Right renal pelvis (tissue), 4 donors: ENCODE data around the gene OR4B1. TPM values are rescaled to one million over a fixed set of nuclear protein-coding genes. Genes with fewer than 3 reads are reported as not detected.

ENCODE experiments used
- DNase-seq, 4 donors: peaks; one replicate each; pipeline ENCODE4 v3.0.0-alpha.2; 2013; ENCODE audit warnings: low read depth in 4 of 4, low spot score in 3 of 4, missing footprints in 1 of 4
- polyA plus RNA-seq, 4 donors: library from polyadenylated mRNA; unstranded; fragments of 120-200 nt; gene quantifications; one replicate each; pipeline ENCODE4 v1.2.1, GENCODE V29; 2013; ENCODE audit not compliant: insufficient read length in 4 of 4

OR4B1 gene
- polyA plus RNA-seq, 4 donors = not detected

GRCh38 chr11:48248902-48249301 lies 32.3 kb downstream of the OR4B1 start:
- no peak for DNase-seq

GRCh38 chr11:48261600-48261999 lies 45.0 kb downstream of the OR4B1 start:
- no peak for DNase-seq

- no peak for DNase-seq
Measured at GRCh38 chr11:48263423-48263911, 46.9 kb downstream of the OR4B1 start, which contains the start of gene OR4X1. Gene OR4X1 (plus strand): TSS chr11:48263861. CDS start chr11:48263861, 0 bp downstream.

Other genes starting within 250 kb of the OR4B1 start
- gene PTPRJ, start 236.3 kb upstream of the OR4B1 start, polyA plus RNA-seq = 10 to 100 TPM; 19.5 to 26.4 (median 25.3) TPM
- gene OR4X2, start 28.3 kb downstream of the OR4B1 start, polyA plus RNA-seq = not detected
- gene OR4X1, start 47.1 kb downstream of the OR4B1 start, polyA plus RNA-seq = not detected
- not detected for gene OR4S1, start 89.4 kb downstream of the OR4B1 start, polyA plus RNA-seq
- not detected for gene OR4C3, start 108.1 kb downstream of the OR4B1 start, polyA plus RNA-seq
- not detected for gene OR4C5, start 149.7 kb downstream of the OR4B1 start, polyA plus RNA-seq